PFSK-1 (cell line): Measurements from ENCODE around the gene RAPH1.

ENCODE experiments used
- FOXP2 ChIP-seq: optimal IDR thresholded peaks from 2 replicates; pipeline ENCODE3; 2011; ENCODE audit warnings: borderline replicate concordance, control low read depth, inconsistent platforms; ENCODE audit not compliant: insufficient read depth; ENCODE audit errors: extremely low read length, extremely low read depth
- POLR2AphosphoS5 ChIP-seq: IDR thresholded peaks from 2 replicates; pipeline ENCODE4 v1.6.1; 2012; ENCODE audit warnings: low read depth, mild to moderate bottlenecking, control low read depth, low read length, moderate library complexity
- REST ChIP-seq, 2 experiments: IDR thresholded peaks; 2 replicates each; pipeline versions ENCODE4 v1.6.1 to v1.8.0; 2011 to 2012; ENCODE audit warnings: low read depth in 2 of 2, low read length in 2 of 2, control low read depth in 1 of 2, inconsistent platforms in 1 of 2, mild to moderate bottlenecking in 1 of 2, moderate library complexity in 1 of 2; ENCODE audit not compliant: insufficient read depth in 1 of 2
- SIN3A ChIP-seq: IDR thresholded peaks from 2 replicates; pipeline ENCODE4 v1.6.1; 2012; ENCODE audit warnings: mild to moderate bottlenecking, low read length, moderate library complexity, borderline replicate concordance; ENCODE audit not compliant: insufficient read depth
- TAF1 ChIP-seq: IDR thresholded peaks from 2 replicates; pipeline ENCODE4 v1.6.1; 2012; ENCODE audit warnings: low read length, control low read depth, borderline replicate concordance; ENCODE audit not compliant: insufficient read depth

The RAPH1 gene

DNA sequence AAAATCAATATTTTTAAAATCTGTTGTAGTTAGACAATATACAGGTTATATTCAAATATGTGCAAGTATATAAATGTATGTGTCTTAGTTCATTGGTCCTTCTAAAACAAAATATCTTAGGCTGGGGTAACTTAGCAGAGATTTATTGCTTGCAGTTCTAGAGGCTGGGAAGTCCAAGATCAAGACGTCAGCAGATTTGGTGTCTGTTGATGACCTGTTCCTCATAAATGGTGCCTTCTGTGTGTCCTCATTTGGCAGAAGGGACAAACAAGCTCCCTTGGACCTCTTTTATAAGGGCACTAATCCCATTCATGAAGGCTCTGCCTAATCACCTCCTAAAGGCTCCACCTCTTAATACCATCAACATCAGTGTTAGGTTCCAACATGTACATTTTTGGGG lies 175.7 kb downstream of the RAPH1 start:
- TF ChIP-seq POLR2AphosphoS5 (no peak), TAF1 (no peak), FOXP2 (no peak), REST (IDR thresholded peaks at IDR 0.05; ENCODE audit: insufficient read depth in 1 of 2, low read depth in 2 of 2, low read length in 2 of 2) (no peak), SIN3A (no peak)

DNA sequence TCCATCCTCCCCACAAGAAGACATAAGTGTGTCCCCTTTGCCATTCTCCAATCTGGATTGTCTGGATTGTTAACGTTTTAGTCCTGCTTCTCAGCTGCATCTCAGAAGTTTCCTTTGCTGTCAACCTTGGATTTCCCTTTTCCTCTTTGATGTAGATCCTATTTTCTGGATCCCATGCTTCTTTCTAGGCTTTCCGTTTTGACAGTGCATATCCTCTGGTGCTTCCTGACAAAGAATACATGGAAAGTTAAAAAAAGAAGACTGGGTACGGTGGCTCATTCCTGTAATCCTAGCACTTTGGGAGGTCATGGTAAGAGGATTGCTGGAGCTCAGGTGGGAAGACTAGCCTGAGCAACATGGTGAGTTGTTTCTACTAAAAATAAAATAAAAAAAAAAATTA lies 180.1 kb downstream of the RAPH1 start:
- TF ChIP-seq TAF1 (no peak), POLR2AphosphoS5 (no peak), REST (IDR thresholded peaks at IDR 0.05; ENCODE audit: insufficient read depth in 1 of 2, low read depth in 2 of 2, low read length in 2 of 2) (no peak), FOXP2 (no peak), SIN3A (no peak)

DNA sequence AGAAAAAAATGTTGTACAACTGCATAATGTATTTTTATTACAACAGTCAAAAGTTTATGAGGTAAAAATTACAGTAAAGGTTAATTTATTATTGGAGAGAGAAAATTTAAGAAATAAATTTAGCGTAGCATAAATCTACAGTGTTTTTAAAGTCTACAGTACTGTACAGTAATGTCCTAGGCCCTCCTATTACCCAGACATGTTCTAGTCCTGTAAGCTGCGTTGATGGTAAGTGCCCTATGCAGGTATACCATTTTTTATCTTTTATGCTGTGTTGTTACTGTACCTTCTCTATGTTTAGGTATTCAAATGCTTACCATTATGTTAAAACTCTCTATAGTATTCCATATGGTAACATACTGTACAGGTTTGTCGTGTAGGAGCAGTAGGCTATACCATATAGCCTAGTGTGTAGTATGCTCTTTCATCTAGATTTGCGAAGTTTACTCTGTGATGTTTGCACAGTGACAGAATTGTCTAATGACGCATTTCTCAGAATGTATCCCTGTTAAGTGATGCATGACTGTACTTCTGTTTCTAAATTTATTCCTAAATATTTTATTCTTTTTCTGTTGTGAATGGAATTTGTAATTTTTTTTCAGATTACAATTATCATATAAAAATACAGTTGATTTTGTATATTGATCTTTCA lies 182.4 kb downstream of the RAPH1 start:
- TF ChIP-seq SIN3A (no peak), REST (IDR thresholded peaks at IDR 0.05; ENCODE audit: insufficient read depth in 1 of 2, low read depth in 2 of 2, low read length in 2 of 2) (no peak), POLR2AphosphoS5 (no peak), TAF1 (no peak), FOXP2 (no peak)

GRCh38 chr2:203347375-203347774 lies 187.7 kb downstream of the RAPH1 start:
- TF ChIP-seq POLR2AphosphoS5 (no peak), REST (IDR thresholded peaks at IDR 0.05; ENCODE audit: insufficient read depth in 1 of 2, low read depth in 2 of 2, low read length in 2 of 2) (no peak), SIN3A (no peak), FOXP2 (no peak), TAF1 (no peak)
